MCF 10A (cell line): ENCODE results near the gene MT2A. TPM values are rescaled to one million over a fixed set of nuclear protein-coding genes. Genes with fewer than 3 reads are reported as not detected.

Experiments
- BruUV-seq: library from RNA; stranded (reverse); fragments of 400-500 nt; replicated peaks from 2 replicates; lab custom pipeline; 2021; lab: Mats Ljungman, UMichigan
- CTCF ChIA-PET: fragments of 300-600 bp; sonication (Branson Sonifier 250); formaldehyde crosslinking; extraction: SDS; loops from one replicate; lab custom pipeline; 2021; ENCODE audit warnings: antibody characterized with exemption, inconsistent platforms; lab: Yijun Ruan, JAX
- POLR2A ChIA-PET: fragments of 300-600, 350-650 bp; sonication (Branson Sonifier 250); formaldehyde crosslinking; extraction: SDS; loops from one replicate; lab custom pipeline; 2020; ENCODE audit warnings: antibody characterized with exemption, inconsistent platforms; lab: Yijun Ruan, JAX
- DNase-seq: peaks from one replicate; pipeline ENCODE4 v3.0.0-alpha.2; 2018; ENCODE audit not compliant: unreplicated experiment
- H3K27ac Mint-ChIP-seq: one replicate; pipeline ENCODE4 v1.8.0; 2022; ENCODE audit warnings: mild to moderate bottlenecking, low read depth, mixed read lengths; ENCODE audit not compliant: unreplicated experiment
- H3K27me3 Mint-ChIP-seq: one replicate; pipeline ENCODE4 v1.8.0; 2022; ENCODE audit warnings: mixed read lengths; ENCODE audit not compliant: insufficient read depth, unreplicated experiment
- H3K36me3 Mint-ChIP-seq: one replicate; pipeline ENCODE4 v1.8.0; 2022; ENCODE audit warnings: mild to moderate bottlenecking, moderate library complexity, mixed read lengths; ENCODE audit not compliant: insufficient read depth, unreplicated experiment
- H3K4me1 Mint-ChIP-seq: one replicate; pipeline ENCODE4 v1.8.0; 2022; ENCODE audit warnings: mixed read lengths; ENCODE audit not compliant: insufficient read depth, unreplicated experiment
- H3K4me3 Mint-ChIP-seq: one replicate; pipeline ENCODE4 v1.8.0; 2022; ENCODE audit warnings: mild to moderate bottlenecking, moderate library complexity, mixed read lengths; ENCODE audit not compliant: unreplicated experiment
- H3K9me3 Mint-ChIP-seq: one replicate; pipeline ENCODE4 v1.8.0; 2022; ENCODE audit warnings: mixed read lengths; ENCODE audit not compliant: unreplicated experiment
- intact Hi-C: fragments of 100-400 bp; cut with micrococcal nuclease; formaldehyde crosslinking; loops from 2 replicates; pipeline ENCODE4 v1.14.1; 2022
- total RNA-seq: library from RNA; stranded (reverse); gene quantifications from 2 replicates; pipeline ENCODE4 v1.2.3, GENCODE V29; 2022
- TF ChIP-seq, protein P1 (sequence below): fragments of 200-600 bp; IDR thresholded peaks from one replicate; pipeline ENCODE4 v1.8.0; 2022; ENCODE audit warnings: antibody characterized with exemption, mild to moderate bottlenecking; ENCODE audit not compliant: unreplicated experiment

The MT2A gene
- total RNA-seq, 1 experiment from 2014 or later = 3,582 TPM

DNA sequence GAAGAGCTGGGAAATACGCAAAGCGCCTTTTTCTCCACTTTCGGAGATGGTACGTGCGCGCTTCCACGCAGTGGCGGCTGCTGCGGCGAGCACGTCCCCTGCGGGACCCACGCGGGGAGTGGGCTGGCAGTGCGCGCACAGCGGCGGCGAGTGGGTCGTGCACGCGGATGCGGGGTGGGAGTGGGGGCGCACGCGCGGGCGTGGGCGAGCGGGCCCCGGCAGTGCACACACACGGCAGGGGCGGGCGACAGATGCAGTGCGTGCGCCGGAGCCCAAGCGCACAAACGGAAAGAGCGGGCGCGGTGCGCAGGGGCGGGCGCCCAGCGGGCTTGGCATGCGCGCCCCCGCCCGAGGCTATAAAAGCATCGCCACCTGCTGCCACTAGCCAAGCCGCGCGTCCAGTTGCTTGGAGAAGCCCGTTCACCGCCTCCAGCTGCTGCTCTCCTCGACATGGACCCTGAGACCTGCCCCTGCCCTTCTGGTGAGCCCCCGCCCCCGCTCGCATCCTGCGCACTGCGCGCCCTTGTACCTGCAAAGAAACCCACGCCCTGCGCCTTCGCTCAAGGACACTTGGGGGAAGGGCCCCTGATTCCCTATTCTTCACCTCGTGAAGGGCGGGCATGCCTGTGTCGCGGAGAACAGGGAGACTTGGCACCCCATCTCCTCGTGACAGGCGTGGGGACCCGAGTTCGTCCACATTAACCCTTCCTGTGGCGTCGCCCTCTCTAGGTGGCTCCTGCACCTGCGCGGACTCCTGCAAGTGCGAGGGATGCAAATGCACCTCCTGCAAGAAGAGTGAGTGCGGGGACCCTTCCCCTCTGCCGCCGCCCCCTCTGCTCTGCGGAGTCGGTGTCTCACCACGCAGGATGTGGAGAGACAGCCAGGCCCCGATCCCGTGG is 19.0 kb upstream of the MT2A start, which contains the start of gene MT3:
Gene MT3 (plus strand): TSS at position 388 of the 899 bp plus-strand sequence. CDS start 63 bp downstream, at position 451.
- no peaks in the 10 kb centered on the region for H3K36me3 Mint-ChIP-seq
- no peak within 1 kb of the TSS for H3K27ac Mint-ChIP-seq
- no peak for DNase-seq
- intact Hi-C loops = no loop called here
- H3K4me3 Mint-ChIP-seq = no peak within 1 kb of the TSS
- H3K9me3 Mint-ChIP-seq = no peaks in the 10 kb centered on the region
- POLR2A ChIA-PET = no interaction called here
- no peaks in the 10 kb centered on the region for H3K4me1 Mint-ChIP-seq
- CTCF ChIA-PET = interaction anchor here (0.6 to 0.7 kb wide), 3 partner anchors 16 to 1889 kb away, joined by 3 to 5 read pairs (median 3); no protein-coding TSS in a partner anchor
- no peaks in the 10 kb centered on the region for H3K27me3 Mint-ChIP-seq
- TF ChIP-seq, protein P1, sequence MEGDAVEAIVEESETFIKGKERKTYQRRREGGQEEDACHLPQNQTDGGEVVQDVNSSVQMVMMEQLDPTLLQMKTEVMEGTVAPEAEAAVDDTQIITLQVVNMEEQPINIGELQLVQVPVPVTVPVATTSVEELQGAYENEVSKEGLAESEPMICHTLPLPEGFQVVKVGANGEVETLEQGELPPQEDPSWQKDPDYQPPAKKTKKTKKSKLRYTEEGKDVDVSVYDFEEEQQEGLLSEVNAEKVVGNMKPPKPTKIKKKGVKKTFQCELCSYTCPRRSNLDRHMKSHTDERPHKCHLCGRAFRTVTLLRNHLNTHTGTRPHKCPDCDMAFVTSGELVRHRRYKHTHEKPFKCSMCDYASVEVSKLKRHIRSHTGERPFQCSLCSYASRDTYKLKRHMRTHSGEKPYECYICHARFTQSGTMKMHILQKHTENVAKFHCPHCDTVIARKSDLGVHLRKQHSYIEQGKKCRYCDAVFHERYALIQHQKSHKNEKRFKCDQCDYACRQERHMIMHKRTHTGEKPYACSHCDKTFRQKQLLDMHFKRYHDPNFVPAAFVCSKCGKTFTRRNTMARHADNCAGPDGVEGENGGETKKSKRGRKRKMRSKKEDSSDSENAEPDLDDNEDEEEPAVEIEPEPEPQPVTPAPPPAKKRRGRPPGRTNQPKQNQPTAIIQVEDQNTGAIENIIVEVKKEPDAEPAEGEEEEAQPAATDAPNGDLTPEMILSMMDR = no peak
- BruUV-seq = no TSS peak

DNA sequence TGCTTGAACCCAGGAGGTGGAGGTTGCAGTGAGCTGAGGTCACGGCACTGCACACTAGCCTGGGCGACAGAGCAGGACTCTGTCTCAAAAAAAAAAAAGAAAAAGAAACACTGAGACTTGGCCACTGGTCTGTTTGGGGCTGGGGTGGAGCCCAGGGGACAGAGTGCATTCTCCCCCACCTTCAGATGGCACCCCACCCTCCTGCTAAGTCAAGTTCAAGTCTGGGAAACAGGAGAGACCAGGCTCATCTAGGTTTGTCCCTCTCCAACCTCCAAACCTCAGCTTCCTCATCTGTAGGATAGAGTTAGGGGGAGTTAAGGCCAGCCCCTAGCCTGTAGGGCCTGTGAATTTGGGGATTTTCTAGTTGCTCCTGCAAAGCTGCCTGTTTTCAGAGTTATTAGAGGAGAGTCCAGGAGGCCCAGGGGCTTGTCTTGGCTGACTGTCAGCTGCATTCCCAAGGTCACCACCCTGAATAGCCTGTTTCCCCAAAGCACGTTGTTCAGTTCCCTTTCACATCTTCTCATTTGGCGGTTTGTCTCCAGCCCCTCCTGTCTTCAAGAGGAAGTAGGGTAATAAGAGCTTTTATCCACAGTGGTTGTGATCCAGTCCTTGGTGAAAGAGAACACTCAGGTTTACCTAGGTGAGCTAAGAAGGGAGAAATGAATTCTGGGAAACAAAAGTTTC is 16.9 kb upstream of the MT2A start:
- no peaks in the 10 kb centered on the region for H3K27me3 Mint-ChIP-seq
- DNase-seq = no peak
- H3K9me3 Mint-ChIP-seq = no peaks in the 10 kb centered on the region
- no TSS peak for BruUV-seq
- TF ChIP-seq, protein P1 = no peak
- H3K4me3 Mint-ChIP-seq = no peak overlapping the region
- no peaks in the 10 kb centered on the region for H3K4me1 Mint-ChIP-seq
- H3K27ac Mint-ChIP-seq = no peak overlapping the region
- POLR2A ChIA-PET = interaction anchor here (1.8 kb wide), 1 partner anchor 15 kb away, joined by 6 read pairs; no protein-coding TSS in a partner anchor
- CTCF ChIA-PET = interaction anchor here (0.6 to 2.3 kb wide), 6 partner anchors 9 to 339 kb away, joined by 3 to 14 read pairs (median 4); no protein-coding TSS in a partner anchor
- peaks cover 5% of the 10 kb centered on the region for H3K36me3 Mint-ChIP-seq
- intact Hi-C loops = no loop called here

DNA sequence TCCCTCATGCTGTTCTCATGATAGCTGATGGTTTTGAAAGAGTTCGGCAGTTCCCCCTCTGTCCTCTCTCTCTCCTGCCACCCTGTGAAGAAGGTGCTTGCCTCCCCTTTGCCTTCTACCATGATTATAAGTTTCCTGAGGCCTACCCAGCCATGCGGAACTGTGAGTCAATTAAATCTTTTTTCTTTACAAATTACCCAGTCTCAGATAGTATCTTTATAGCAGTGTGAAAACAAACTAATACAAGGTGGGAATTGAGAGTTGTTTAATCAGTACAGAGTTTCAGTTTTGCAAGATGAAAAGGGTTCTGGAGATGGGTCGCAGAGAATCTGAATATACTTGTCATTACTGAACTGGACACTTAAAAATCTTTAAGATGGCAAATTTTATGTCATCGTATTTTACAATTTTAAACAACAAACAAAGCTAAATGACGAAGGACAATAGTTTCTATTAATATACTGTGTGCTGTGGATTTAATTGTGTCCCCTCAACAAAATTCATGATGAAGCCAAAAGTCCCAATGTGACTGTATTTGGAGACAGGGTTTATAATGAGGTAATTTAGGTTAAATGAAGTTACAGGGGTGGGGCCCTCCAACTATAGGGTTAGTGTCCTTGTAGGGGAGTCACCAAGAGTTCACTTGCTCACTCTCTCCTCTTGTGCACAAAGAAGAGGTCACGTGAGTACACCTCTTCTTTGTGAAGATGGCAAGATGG is 14.7 kb upstream of the MT2A start:
- DNase-seq = no peak
- ChIA-PET CTCF (interaction anchor here (0.7 to 1.1 kb wide), 4 partner anchors 79 to 108 kb away, joined by 3 to 4 read pairs (median 4); no protein-coding TSS in a partner anchor), POLR2A (no interaction called here)
- no TSS peak for BruUV-seq
- no peak overlapping the region for H3K4me3 Mint-ChIP-seq
- intact Hi-C loops = no loop called here
- no peak overlapping the region for H3K27ac Mint-ChIP-seq
- H3K4me1 Mint-ChIP-seq = no peaks in the 10 kb centered on the region
- H3K9me3 Mint-ChIP-seq = peaks cover 9% of the 10 kb centered on the region
- H3K27me3 Mint-ChIP-seq = no peaks in the 10 kb centered on the region
- peaks cover 5% of the 10 kb centered on the region for H3K36me3 Mint-ChIP-seq
- TF ChIP-seq, protein P1 = no peak
